GM21786 (cell line): ENCODE data around the gene GATAD1.
"Not testable (repeated sequence)": the region's sequence is repeated elsewhere in the genome, so short reads cannot be mapped to it uniquely, and the experiment has no call there.

Experiments used
- ATAC-seq: cut with Tn5 transposase; IDR thresholded peaks from one replicate; pipeline ENCODE4 v1.9.1; 2021; ENCODE audit not compliant: unreplicated experiment

GATAD1 gene

GRCh38 chr7:92447345-92448204, at the start of gene GATAD1:
TSS of gene GATAD1 (plus strand) at chr7:92447482. CDS start at chr7:92447730, 248 bp downstream.
- ATAC-seq = peak; percentile 93

GRCh38 chr7:92397542-92397941, 49.7 kb upstream of the GATAD1 start:
- no peak for ATAC-seq

GRCh38 chr7:92400013-92400412, 47.3 kb upstream of the GATAD1 start:
- ATAC-seq = no peak

GRCh38 chr7:92402920-92403759, 44.1 kb upstream of the GATAD1 start:
- ATAC-seq = no peak

GRCh38 chr7:92403760-92404074, 43.6 kb upstream of the GATAD1 start:
- ATAC-seq = no peak

- ATAC-seq = no peak
Observed at GRCh38 chr7:92404170-92404614, 43.1 kb upstream of the GATAD1 start.

GRCh38 chr7:92409357-92409756, 37.9 kb upstream of the GATAD1 start:
- ATAC-seq = no peak

- ATAC-seq = not testable (repeated sequence)
Observed at GRCh38 chr7:92410162-92410561, 37.1 kb upstream of the GATAD1 start.

GRCh38 chr7:92412745-92413144, 34.5 kb upstream of the GATAD1 start:
- no peak for ATAC-seq

GRCh38 chr7:92413550-92413949, 33.7 kb upstream of the GATAD1 start:
- ATAC-seq = no peak

- ATAC-seq = no peak
Observed at GRCh38 chr7:92415225-92415624, 32.1 kb upstream of the GATAD1 start.

- ATAC-seq = no peak
Observed at GRCh38 chr7:92417913-92418312, 29.4 kb upstream of the GATAD1 start.

- ATAC-seq = no peak
Observed at GRCh38 chr7:92421676-92422435, 25.4 kb upstream of the GATAD1 start.

- no peak for ATAC-seq
Observed at GRCh38 chr7:92422926-92423325, 24.4 kb upstream of the GATAD1 start.

- no peak for ATAC-seq
Observed at GRCh38 chr7:92423710-92424131, 23.6 kb upstream of the GATAD1 start.

- ATAC-seq = no peak
Observed at GRCh38 chr7:92425311-92425947, 21.9 kb upstream of the GATAD1 start.

- no peak for ATAC-seq
Observed at GRCh38 chr7:92427193-92427592, 20.1 kb upstream of the GATAD1 start.

- ATAC-seq = no peak
Observed at GRCh38 chr7:92432299-92432946, 14.9 kb upstream of the GATAD1 start.

GRCh38 chr7:92433019-92433418, 14.3 kb upstream of the GATAD1 start:
- no peak for ATAC-seq

GRCh38 chr7:92435542-92435941, 11.7 kb upstream of the GATAD1 start:
- ATAC-seq = no peak
